Transverse colon (tissue), 4 donors: ENCODE data around the gene HSPBP1. TPM values are rescaled to one million over a fixed set of nuclear protein-coding genes. Genes with fewer than 3 reads are reported as not detected.

Source experiments
- DNase-seq: peaks from one replicate; pipeline ENCODE4 v3.0.0-alpha.2; 2019
- H3K27ac ChIP-seq, 4 donors: fragments of 200-600 bp; sonication (generic); 2 replicates each; pipeline ENCODE4 v1.5.1; 2016 to 2018; ENCODE audit warnings: inconsistent platforms in 4 of 4
- H3K27me3 ChIP-seq: fragments of 200-600 bp; sonication (generic); 2 replicates; pipeline ENCODE4 v1.5.1; 2017; ENCODE audit warnings: inconsistent platforms
- H3K36me3 ChIP-seq, 4 donors: fragments of 200-600 bp; sonication (generic); 2 replicates each; pipeline ENCODE4 v1.5.1; 2017 to 2019; ENCODE audit warnings: inconsistent platforms in 4 of 4
- H3K4me1 ChIP-seq, 4 donors: fragments of 200-600 bp; sonication (generic); 2 replicates each; pipeline ENCODE4 v1.5.1; 2017 to 2020; ENCODE audit warnings: inconsistent platforms in 4 of 4
- H3K4me3 ChIP-seq, 4 donors: fragments of 200-600 bp; sonication (generic); 1 replicate in 1 of 4; 2 replicates in 3 of 4; pipeline versions ENCODE4 v1.5.1 to v1.6.1; 2017 to 2019; ENCODE audit warnings: inconsistent platforms in 4 of 4
- H3K9me3 ChIP-seq, 2 donors: fragments of 200-600 bp; sonication (generic); 2 replicates each; pipeline ENCODE4 v1.5.1; 2017 to 2019; ENCODE audit warnings: inconsistent platforms in 2 of 2
- CTCF ChIP-seq, 5 experiments: fragments of 200-600 bp in 3 of 5; fragments of 450-650 bp in 2 of 5; sonication (generic) in 3 of 5; IDR thresholded peaks; 1 replicate in 2 of 5; 2 replicates in 3 of 5; pipeline ENCODE4 v1.5.1; 2016 to 2017; ENCODE audit warnings: antibody characterized with exemption in 5 of 5, inconsistent platforms in 3 of 5, mild to moderate bottlenecking in 2 of 5, moderate library complexity in 1 of 5
- EP300 ChIP-seq: sonication (generic); formaldehyde crosslinking; IDR thresholded peaks from one replicate; pipeline ENCODE4 v1.6.1; 2017; ENCODE audit warnings: antibody characterized with exemption, low read depth
- POLR2A ChIP-seq: fragments of 450-650 bp; IDR thresholded peaks from one replicate; pipeline ENCODE4 v1.6.1; 2016; ENCODE audit warnings: antibody characterized with exemption, mild to moderate bottlenecking, moderate library complexity
- POLR2AphosphoS5 ChIP-seq, 3 donors: sonication (generic); formaldehyde crosslinking; IDR thresholded peaks; one replicate each; pipeline ENCODE4 v1.6.1; 2016; ENCODE audit warnings: antibody characterized with exemption in 3 of 3
- WGBS, 2 donors: methylation state at CpG; one replicate each; pipeline ENCODE4 v1.1.5; 2018; ENCODE audit warnings: low coverage in 1 of 2; 5-methylcytosine and 5-hydroxymethylcytosine counted together
- in situ Hi-C, 4 donors: fragments of 200-750 bp; cut with MboI; loops; one replicate each; pipeline versions ENCODE4 v1.15.0 to v1.15.1; 2017; ENCODE audit warnings: low sequenced_read_pairs in 3 of 4, low pct_ligation_motif_present in 1 of 4, low pct_unique_long_range_greater_than_20kb in 1 of 4
- intact Hi-C: fragments of 100-400 bp; cut with DNase I; formaldehyde crosslinking; loops from one replicate; pipeline ENCODE4 v1.15.1; 2023; ENCODE audit warnings: low total_unique reads
- total RNA-seq, 4 donors: library from RNA; depleted of rRNA; stranded (reverse); fragments of >200 nt; gene quantifications; one replicate each; pipeline ENCODE4 v1.1.0, GENCODE V29; 2016

Gene HSPBP1
- total RNA-seq, 4 donors from 2014 or later, result 4.5 to 98.7 (median 27.0) TPM

- 67% methylated on average over 1 of the region's 16 CpGs; no CpG with 5 or more reads in 1 of the 2 donors for WGBS, 2 donors
- no peaks in the 10 kb centered on the region for H3K9me3 ChIP-seq
- peaks cover 19% of the 10 kb centered on the region for H3K27me3 ChIP-seq
- no peaks in the 10 kb centered on the region for H3K36me3 ChIP-seq
- DNase-seq, result no peak
- peaks cover 5 to 23% (median 9%) of the 10 kb centered on the region in 4 donors for H3K4me1 ChIP-seq
- peak overlapping the region; percentile 68 to 91 (median 84) for H3K27ac ChIP-seq
- H3K4me3 ChIP-seq, result peak overlapping the region; percentile 45 to 58 (median 50)
- TF ChIP-seq EP300 (no peak), CTCF (IDR thresholded peaks at IDR 0.05) (no peak), POLR2AphosphoS5 (IDR thresholded peaks at IDR 0.05) (no peak), POLR2A (no peak)
- intact Hi-C loops (loop anchor here (5.0 kb wide), 1 partner anchor 1052 kb away; no protein-coding TSS in a partner anchor), in situ Hi-C loops (loop anchor here in 3 of 4 donors (25.0 kb wide), 2 partner anchors 103 to 128 kb away; partner anchors contain the start of genes UBE2S (in 2 of the 3), RPL28 (in 1 of the 3), TMEM190 (in 1 of the 3) and TMEM238 (in 1 of the 3))
These were observed 4.6 kb upstream of the HSPBP1 start for GRCh38 chr19:55284405-55285058.

GRCh38 chr19:55283548-55284377, 3.9 kb upstream of the HSPBP1 start, which contains the start of gene BRSK1:
Gene BRSK1 (plus strand): TSS chr19:55283997. CDS start chr19:55284443, 446 bp downstream.
- in situ Hi-C loops, result loop anchor here in 3 of 4 donors (25.0 kb wide), 2 partner anchors 104 to 129 kb away; partner anchors contain the start of genes UBE2S (in 2 of the 3), RPL28 (in 1 of the 3), TMEM190 (in 1 of the 3) and TMEM238 (in 1 of the 3)
- intact Hi-C loops, result no loop called here
- WGBS, 2 donors, result 21% methylated on average over 5 to 9 of the region's 44 CpGs
- Histone ChIP-seq H3K4me3 (peak within 1 kb of the TSS; percentile 45 to 58 (median 50)), H3K4me1 (peaks cover 12 to 30% (median 16%) of the 10 kb centered on the region in 4 donors), H3K9me3 (no peaks in the 10 kb centered on the region), H3K27me3 (peaks cover 19% of the 10 kb centered on the region), H3K27ac (peak within 1 kb of the TSS; percentile 68 to 91 (median 84)), H3K36me3 (no peaks in the 10 kb centered on the region)
- TF ChIP-seq CTCF (IDR thresholded peaks at IDR 0.05) (no peak), POLR2A (no peak), EP300 (no peak), POLR2AphosphoS5 (IDR thresholded peaks at IDR 0.05) (no peak)
- peak; percentile 60 for DNase-seq

GRCh38 chr19:55279340-55279739, 570 bp downstream of the HSPBP1 start:
- in situ Hi-C loops, result loop anchor here in 3 of 4 donors (25.0 kb wide), 2 partner anchors 108 to 133 kb away; partner anchors contain the start of genes UBE2S (in 2 of the 3), RPL28 (in 1 of the 3), TMEM190 (in 1 of the 3) and TMEM238 (in 1 of the 3)
- 8% methylated on average over 21 of the region's 23 CpGs; no CpG with 5 or more reads in 1 of the 2 donors for WGBS, 2 donors

More at GRCh38 chr19:55279340-55279739, 570 bp downstream of the HSPBP1 start:
- intact Hi-C loops, result no loop called here
- Histone ChIP-seq H3K4me3 (peak overlapping the region; percentile 58 to 80 (median 63)), H3K4me1 (peaks cover 12 to 32% (median 16%) of the 10 kb centered on the region in 4 donors), H3K27ac (peak overlapping the region; percentile 79 to 87 (median 84)), H3K27me3 (peaks cover 11% of the 10 kb centered on the region), H3K36me3 (no peaks in the 10 kb centered on the region), H3K9me3 (no peaks in the 10 kb centered on the region)
- no peak for DNase-seq
- TF ChIP-seq POLR2AphosphoS5 (IDR thresholded peaks at IDR 0.05) (no peak), EP300 (no peak), POLR2A (no peak), CTCF (IDR thresholded peaks at IDR 0.05) (no peak)
